DND-41 (cell line): Measurements from ENCODE around the gene CD36.

ENCODE experiments used
- ATAC-seq: fragments of 200-7000 bp; cut with Tn5 transposase; 3 replicates; pipeline ENCODE4 v1.9.1; 2021; ENCODE audit warnings: low read depth; ENCODE audit not compliant: insufficient read depth
- DNase-seq: peaks from one replicate; pipeline ENCODE4 v3.0.0-alpha.2; 2020
- H2AFZ ChIP-seq: 2 replicates; pipeline ENCODE4 v1.6.0; 2012; ENCODE audit warnings: low read depth, low read length
- H3K27ac ChIP-seq: 2 replicates; pipeline ENCODE4 v1.5.1; 2012; ENCODE audit warnings: low read length, inconsistent platforms
- H3K27me3 ChIP-seq: fragments of 200-600 bp; sonication (generic); 2 replicates; pipeline ENCODE4 v1.6.0; 2012; ENCODE audit warnings: low read length, mild to moderate bottlenecking, inconsistent platforms; ENCODE audit not compliant: insufficient read depth, poor library complexity
- H3K36me3 ChIP-seq: 2 replicates; pipeline ENCODE4 v1.5.1; 2012; ENCODE audit warnings: low read length, inconsistent platforms; ENCODE audit not compliant: insufficient read depth
- H3K4me1 ChIP-seq: 2 replicates; pipeline ENCODE4 v1.5.1; 2012; ENCODE audit warnings: mild to moderate bottlenecking, low read length; ENCODE audit not compliant: insufficient read depth
- H3K4me2 ChIP-seq: 2 replicates; pipeline ENCODE4 v1.6.0; 2012; ENCODE audit warnings: mild to moderate bottlenecking, moderate library complexity, low read length, inconsistent platforms; ENCODE audit not compliant: insufficient read depth
- H3K4me3 ChIP-seq, 2 experiments: fragments of 200-600 bp in 1 of 2; shearing (Covaris generic) in 1 of 2; 2 replicates each; pipeline ENCODE4 v1.5.1; 2012 to 2016; ENCODE audit warnings: inconsistent platforms in 2 of 2, low read length in 2 of 2, mild to moderate bottlenecking in 2 of 2, low read depth in 1 of 2, moderate library complexity in 1 of 2
- H3K79me2 ChIP-seq: 2 replicates; pipeline ENCODE4 v1.6.0; 2012; ENCODE audit warnings: low read length, inconsistent platforms; ENCODE audit not compliant: insufficient read depth
- H3K9ac ChIP-seq: 2 replicates; pipeline ENCODE4 v1.6.0; 2012; ENCODE audit warnings: low read depth, mild to moderate bottlenecking, inconsistent platforms, low read length, moderate library complexity
- H3K9me3 ChIP-seq: 2 replicates; pipeline ENCODE4 v1.5.1; 2012; ENCODE audit warnings: low read length, moderate library complexity, mild to moderate bottlenecking, inconsistent platforms; ENCODE audit not compliant: insufficient read depth, severe bottlenecking
- H4K20me1 ChIP-seq: 2 replicates; pipeline ENCODE4 v1.6.0; 2012; ENCODE audit warnings: low read length; ENCODE audit not compliant: insufficient read depth
- CTCF ChIP-seq: IDR thresholded peaks from 2 replicates; pipeline ENCODE4 v1.5.1; 2012; ENCODE audit warnings: borderline replicate concordance, low read length, moderate library complexity, mild to moderate bottlenecking; ENCODE audit not compliant: poor library complexity, severe bottlenecking; ENCODE audit errors: extremely low read depth
- EZH2 ChIP-seq: IDR thresholded peaks from 3 replicates; pipeline ENCODE4 v1.6.1; 2012; ENCODE audit warnings: borderline replicate concordance, low read depth, mild to moderate bottlenecking, moderate library complexity, low read length, inconsistent platforms; ENCODE audit not compliant: severe bottlenecking

The CD36 gene

GRCh38 chr7:80607136-80607535 lies 31.3 kb upstream of the CD36 start:
- ATAC-seq (no peak), DNase-seq (no peak)
- no peaks in the 10 kb centered on the region for H3K4me1 ChIP-seq
- no peak overlapping the region for H3K4me3 ChIP-seq
- H2AFZ ChIP-seq: no peak overlapping the region
- no peaks in the 10 kb centered on the region for H3K79me2 ChIP-seq
- no peaks in the 10 kb centered on the region for H3K36me3 ChIP-seq
- no peaks in the 10 kb centered on the region for H3K27me3 ChIP-seq
- TF ChIP-seq CTCF (no peak), EZH2 (no peak)
- no peak overlapping the region for H3K9ac ChIP-seq
- no peaks in the 10 kb centered on the region for H4K20me1 ChIP-seq
- no peak overlapping the region for H3K27ac ChIP-seq
- no peaks in the 10 kb centered on the region for H3K9me3 ChIP-seq
- H3K4me2 ChIP-seq: no peak overlapping the region

- Histone ChIP-seq H3K27ac (no peak overlapping the region), H3K4me1 (no peaks in the 10 kb centered on the region), H3K9me3 (no peaks in the 10 kb centered on the region), H3K4me3 (no peak overlapping the region), H3K27me3 (no peaks in the 10 kb centered on the region), H2AFZ (no peak overlapping the region), H3K9ac (no peak overlapping the region), H3K36me3 (no peaks in the 10 kb centered on the region), H3K4me2 (no peak overlapping the region), H4K20me1 (no peaks in the 10 kb centered on the region), H3K79me2 (no peaks in the 10 kb centered on the region)
- no peak for DNase-seq
- no peak for ATAC-seq
- TF ChIP-seq EZH2: no peak
- no peak for TF ChIP-seq CTCF
Observed at GRCh38 chr7:80608336-80608735, 30.1 kb upstream of the CD36 start.

- no peak overlapping the region for H3K27ac ChIP-seq
- H3K9me3 ChIP-seq: no peaks in the 10 kb centered on the region
- DNase-seq: no peak
- H3K36me3 ChIP-seq: no peaks in the 10 kb centered on the region
- H3K4me1 ChIP-seq: no peaks in the 10 kb centered on the region
- H3K9ac ChIP-seq: no peak overlapping the region
- TF ChIP-seq EZH2 (no peak), CTCF (no peak)
- H2AFZ ChIP-seq: no peak overlapping the region
- H3K4me2 ChIP-seq: no peak overlapping the region
- no peaks in the 10 kb centered on the region for H4K20me1 ChIP-seq
- no peak overlapping the region for H3K4me3 ChIP-seq
- no peaks in the 10 kb centered on the region for H3K79me2 ChIP-seq
- no peak for ATAC-seq
- no peaks in the 10 kb centered on the region for H3K27me3 ChIP-seq
Observed at GRCh38 chr7:80609751-80610150, 28.7 kb upstream of the CD36 start.

GRCh38 chr7:80611353-80611752 lies 27.1 kb upstream of the CD36 start:
- no peak overlapping the region for H2AFZ ChIP-seq
- no peaks in the 10 kb centered on the region for H3K79me2 ChIP-seq
- no peak overlapping the region for H3K27ac ChIP-seq
- no peaks in the 10 kb centered on the region for H3K9me3 ChIP-seq
- no peak overlapping the region for H3K4me2 ChIP-seq
- no peaks in the 10 kb centered on the region for H3K36me3 ChIP-seq
- ATAC-seq: no peak
- H3K9ac ChIP-seq: no peak overlapping the region
- DNase-seq: no peak
- no peaks in the 10 kb centered on the region for H3K27me3 ChIP-seq
- TF ChIP-seq CTCF (no peak), EZH2 (no peak)
- no peaks in the 10 kb centered on the region for H4K20me1 ChIP-seq
- no peaks in the 10 kb centered on the region for H3K4me1 ChIP-seq
- no peak overlapping the region for H3K4me3 ChIP-seq
